Germinal center (tissue), 1 donor: Measurements from ENCODE around the gene ZNF644.
"Not testable (repeated sequence)": the region's sequence is repeated elsewhere in the genome, so short reads cannot be mapped to it uniquely, and the experiment has no call there.

ENCODE experiments used
- DNase-seq: peaks from one replicate; pipeline ENCODE4 v3.0.0; 2012; ENCODE audit warnings: mixed read lengths, low spot score

ZNF644 gene

DNA sequence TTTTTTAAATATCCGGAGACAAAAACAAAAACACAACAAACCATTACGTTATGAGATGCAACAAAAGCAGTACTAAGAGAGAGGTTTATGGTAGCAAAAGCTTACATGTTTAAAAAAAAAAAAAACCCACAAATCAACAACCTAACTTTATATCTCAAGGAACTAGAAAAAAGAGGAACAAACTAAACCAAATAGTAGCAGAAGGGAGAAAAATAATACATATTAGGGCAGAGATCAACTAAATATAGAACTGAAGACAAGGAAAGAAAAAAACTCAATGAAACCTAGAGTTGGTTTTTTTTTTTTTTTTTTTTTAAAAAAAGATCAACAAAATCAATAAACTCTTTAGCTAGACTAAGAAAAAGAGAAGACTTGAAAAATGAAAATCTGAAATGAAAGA is 34.9 kb downstream of the ZNF644 start:
- no peak for DNase-seq

DNA sequence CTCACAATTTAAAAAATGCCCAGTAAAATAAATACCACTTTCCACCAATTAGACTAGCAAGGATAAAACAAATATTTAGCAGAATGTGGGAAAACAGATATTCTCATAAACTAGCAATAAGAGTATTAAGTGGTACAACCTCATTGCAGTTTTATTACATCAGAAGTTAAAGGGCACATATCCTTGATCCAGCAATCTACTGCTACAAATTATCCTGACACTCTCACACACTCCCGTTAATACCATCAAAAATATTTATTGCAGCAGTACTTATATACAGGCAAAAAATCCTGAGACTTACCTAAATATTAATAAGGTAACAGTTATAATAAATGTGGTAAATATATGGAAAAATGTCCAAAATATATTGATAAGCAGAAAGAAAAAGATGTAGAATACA is 44.3 kb downstream of the ZNF644 start:
- DNase-seq, result no peak

- DNase-seq, result no peak
Observed at GRCh38 chr1:90973897-90974798, 47.7 kb downstream of the ZNF644 start.

- no peak for DNase-seq
Observed at GRCh38 chr1:90970208-90970607, 51.6 kb downstream of the ZNF644 start.

GRCh38 chr1:90969241-90969640 is 52.6 kb downstream of the ZNF644 start:
- no peak for DNase-seq

DNA sequence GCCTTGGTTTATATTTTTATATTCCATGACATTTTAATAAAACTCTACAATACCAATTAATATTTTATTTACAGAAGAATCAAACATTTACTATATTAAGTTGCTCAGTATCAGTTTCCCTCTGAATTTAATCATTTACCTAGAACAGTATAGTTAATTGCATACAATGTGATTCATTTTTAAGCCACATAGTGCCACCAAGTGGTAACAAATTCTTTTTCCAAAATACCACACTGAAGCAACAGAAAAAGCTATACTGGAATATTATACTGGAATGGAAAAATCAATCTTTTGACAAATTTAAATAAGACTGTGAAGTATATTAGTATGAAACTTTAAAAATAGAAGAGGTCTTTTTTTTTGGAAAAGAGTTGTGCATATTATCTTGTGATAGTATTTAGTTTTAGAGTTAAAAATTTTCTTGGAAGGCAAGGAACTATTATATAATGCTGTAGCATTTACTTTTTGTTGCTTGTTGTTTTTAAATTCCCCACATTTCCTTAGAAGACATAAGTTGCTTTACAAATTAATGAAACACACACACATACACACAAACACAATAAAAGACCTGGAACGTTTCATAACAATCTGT is 57.3 kb downstream of the ZNF644 start:
- no peak for DNase-seq

DNA sequence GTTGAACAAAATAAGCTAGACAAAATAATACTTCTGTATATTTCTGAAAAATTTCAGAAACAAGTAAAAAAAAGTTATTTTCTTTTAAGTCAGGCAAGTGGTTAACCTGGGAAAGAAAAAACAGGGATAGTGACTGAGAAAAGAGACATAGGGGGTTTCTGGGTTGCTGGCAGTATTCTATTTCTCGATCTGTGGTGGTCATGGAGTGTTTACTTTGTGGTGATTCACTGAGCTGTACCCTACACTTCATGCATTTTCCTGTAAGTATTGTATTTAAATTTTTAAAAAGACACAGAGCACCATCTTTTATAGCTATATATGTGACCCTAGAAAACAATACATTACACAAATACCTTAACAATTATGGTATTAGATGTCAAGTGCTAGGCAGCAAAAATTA is 58.2 kb downstream of the ZNF644 start:
- DNase-seq, result no peak

DNA sequence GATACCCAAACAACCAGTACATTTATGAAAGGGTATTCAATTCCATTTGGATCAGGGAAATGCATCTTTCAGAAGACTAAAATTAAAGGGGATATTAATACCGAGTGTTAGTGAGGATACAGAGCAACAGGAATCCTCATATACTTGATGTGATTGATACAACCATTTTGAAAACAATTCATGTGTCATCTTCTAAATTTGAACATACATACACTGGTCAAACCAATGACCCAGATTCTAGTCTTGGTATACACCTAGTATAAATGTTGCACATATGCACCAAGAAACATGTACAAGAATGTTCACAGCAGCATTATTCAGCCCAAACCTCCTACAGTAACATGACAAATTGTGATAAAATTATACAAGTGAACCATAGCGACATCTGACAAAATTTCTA is 58.6 kb downstream of the ZNF644 start:
- DNase-seq, result no peak

DNA sequence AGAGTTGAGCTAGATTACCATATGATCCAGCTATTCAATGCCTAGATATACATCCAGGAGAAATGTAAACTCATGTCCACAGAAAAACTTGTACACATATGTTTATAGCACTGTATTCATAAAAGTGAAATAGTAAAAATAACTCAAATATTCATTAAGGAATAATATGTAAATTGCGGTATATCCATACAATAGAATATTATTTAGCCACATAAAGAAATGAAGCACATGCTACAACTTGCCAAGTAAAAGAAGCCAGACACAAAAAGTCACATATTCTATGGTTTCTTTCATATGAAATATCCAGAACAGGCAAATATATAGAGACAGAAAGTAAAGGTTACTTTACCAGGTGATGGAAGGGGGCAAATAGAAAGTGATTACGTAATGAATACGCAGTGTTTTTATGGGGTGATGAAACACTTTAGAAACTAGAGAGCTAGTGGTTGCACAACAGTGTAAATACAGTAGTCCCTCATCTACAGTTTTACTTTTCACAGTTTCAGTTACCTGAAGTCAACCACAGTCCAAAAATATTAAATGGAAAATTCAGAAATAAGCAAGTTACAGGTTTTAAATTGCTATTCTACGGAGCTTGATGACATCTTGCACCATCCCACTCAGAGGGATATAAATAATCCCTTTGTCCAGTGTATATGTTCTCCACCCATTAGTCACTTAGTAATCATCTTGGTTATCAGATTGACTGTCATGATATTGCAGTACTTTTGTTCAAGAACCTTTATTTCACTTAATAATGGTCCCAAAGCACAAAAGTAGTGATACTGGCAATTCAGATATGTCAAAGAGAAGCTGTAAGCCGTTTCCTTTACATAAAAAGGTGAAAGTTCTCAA is 62.3 kb downstream of the ZNF644 start:
- DNase-seq, result no peak

DNA sequence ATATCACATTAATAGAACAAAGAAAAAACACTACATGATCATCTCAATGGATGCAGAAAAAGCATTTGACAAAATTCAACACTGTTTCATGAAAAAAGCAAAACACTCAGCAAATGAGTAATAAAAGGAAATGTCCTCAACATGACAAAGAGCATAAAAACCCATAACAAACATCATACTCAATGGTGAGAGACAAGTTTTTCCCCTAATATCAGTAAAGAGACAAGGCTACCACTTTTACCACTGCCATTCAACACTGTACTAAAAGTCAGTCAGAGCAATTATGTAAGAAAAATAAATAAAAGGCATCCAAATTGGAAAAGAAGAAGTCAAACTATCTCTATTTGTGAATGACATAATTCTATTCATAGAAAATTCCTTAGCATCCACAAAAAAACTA is 64.3 kb downstream of the ZNF644 start:
- DNase-seq, result no peak

DNA sequence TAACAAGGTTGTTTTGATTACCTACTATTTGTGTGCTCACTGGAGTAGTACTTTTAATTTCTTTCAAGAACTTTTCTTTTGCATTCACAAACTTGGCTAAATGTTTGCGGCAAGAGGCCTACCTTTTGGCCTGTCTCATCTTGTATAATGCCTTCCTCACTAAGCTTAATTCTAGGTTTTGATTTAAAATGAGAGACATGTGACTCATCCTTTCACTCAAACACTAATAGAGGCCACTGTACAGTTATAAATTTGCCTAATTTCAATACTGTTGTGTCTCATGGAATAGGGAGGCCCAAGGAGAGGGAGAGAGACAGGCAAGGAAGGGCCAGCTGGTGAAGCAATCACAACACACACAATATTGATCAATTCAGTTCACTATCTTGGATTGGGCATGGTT is 66.1 kb downstream of the ZNF644 start:
- DNase-seq, result no peak

DNA sequence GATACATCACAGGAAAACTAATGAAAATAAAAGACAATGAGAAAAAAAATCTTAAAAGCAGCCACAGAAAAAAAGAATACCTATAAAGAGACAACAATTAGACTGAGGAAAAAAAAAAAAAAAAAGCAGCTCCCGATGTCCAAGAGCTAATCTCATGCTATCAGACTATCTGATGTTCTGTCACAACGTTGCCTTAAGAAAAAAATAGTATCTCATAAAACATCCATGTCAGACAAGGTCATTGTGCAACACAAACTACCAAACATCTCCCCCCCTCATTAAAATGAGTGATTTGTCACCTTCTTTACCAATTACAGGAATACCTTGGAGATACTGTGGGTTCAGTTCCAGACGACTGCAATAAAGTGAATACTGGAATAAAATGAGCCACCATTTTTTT is 68.9 kb downstream of the ZNF644 start:
- no peak for DNase-seq

- no peak for DNase-seq
Observed at GRCh38 chr1:90951009-90951408, 70.8 kb downstream of the ZNF644 start.

GRCh38 chr1:90948301-90948700 is 73.5 kb downstream of the ZNF644 start:
- DNase-seq, result no peak

GRCh38 chr1:90946630-90947029 is 75.2 kb downstream of the ZNF644 start:
- no peak for DNase-seq

DNA sequence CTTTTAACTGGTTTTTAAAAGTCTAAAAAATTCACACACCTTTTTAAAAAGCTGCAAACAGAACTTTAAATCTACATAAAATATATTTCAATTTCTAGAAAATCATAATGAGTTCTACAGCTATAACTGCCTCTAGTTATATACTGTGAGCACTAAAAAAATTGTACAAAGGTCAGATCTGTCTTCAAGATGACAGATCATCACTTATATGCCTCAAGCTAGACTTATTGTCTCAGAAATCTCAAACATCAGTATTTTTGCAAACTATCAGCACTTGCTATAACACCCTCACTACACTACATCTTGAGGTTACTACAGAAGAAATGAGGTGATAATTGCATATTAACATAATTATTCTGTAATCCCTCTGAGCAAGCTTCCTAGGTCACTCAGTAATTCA is 76.5 kb downstream of the ZNF644 start:
- no peak for DNase-seq

GRCh38 chr1:90943966-90944365 is 77.9 kb downstream of the ZNF644 start:
- DNase-seq, result no peak

- DNase-seq, result no peak
Observed at GRCh38 chr1:90940746-90941145, 81.1 kb downstream of the ZNF644 start.

- DNase-seq, result no peak
Observed at GRCh38 chr1:90936731-90937130, 85.1 kb downstream of the ZNF644 start.

GRCh38 chr1:90936061-90936460 is 85.8 kb downstream of the ZNF644 start:
- DNase-seq, result no peak

- DNase-seq, result not testable (repeated sequence)
Observed at GRCh38 chr1:90928231-90928630, 93.6 kb downstream of the ZNF644 start.

- not testable (repeated sequence) for DNase-seq
Observed at GRCh38 chr1:90927674-90928073, 94.2 kb downstream of the ZNF644 start.

DNA sequence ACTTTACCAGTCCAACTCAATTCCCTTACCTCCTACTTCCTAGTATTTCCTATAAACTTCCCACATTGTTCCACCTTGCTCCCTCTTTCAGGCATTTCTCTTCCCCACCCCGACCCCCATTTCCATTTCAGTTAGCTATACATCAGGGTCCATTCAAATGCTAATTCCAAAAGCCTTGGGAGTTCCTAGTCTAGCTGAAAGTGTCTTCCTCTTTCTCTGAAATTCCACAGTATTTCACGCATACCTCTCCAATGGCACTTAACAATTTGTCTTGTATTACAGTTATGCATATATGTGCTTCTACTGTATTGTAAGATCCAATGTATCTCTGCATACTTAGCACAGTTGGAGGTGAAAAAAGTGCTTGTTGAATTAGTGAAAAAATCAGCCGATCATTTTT is 94.9 kb downstream of the ZNF644 start:
- no peak for DNase-seq
